Caco-2 (cell line): Measurements from ENCODE around the gene REPS2. TPM values are rescaled to one million over a fixed set of nuclear protein-coding genes. Genes with fewer than 3 reads are reported as not detected.

Source experiments
- BruUV-seq: library from RNA; stranded (reverse); fragments of 400-500 nt; replicated peaks from 2 replicates; lab custom pipeline; 2021; lab: Mats Ljungman, UMichigan
- CTCF ChIA-PET: fragments of 300-600 bp; sonication (Branson Sonifier 250); formaldehyde crosslinking; loops from one replicate; lab custom pipeline; 2022; ENCODE audit warnings: antibody characterized with exemption; lab: Charles Lee
- POLR2A ChIA-PET: fragments of 300-600 bp; sonication (Branson Sonifier 250); formaldehyde crosslinking; loops from one replicate; lab custom pipeline; 2022; ENCODE audit warnings: antibody characterized with exemption; lab: Charles Lee
- DNase-seq, 2 experiments: peaks; one replicate each; pipeline versions ENCODE4 v3.0.0 to v3.0.0-alpha.2; 2020 to 2022
- H3K27me3 ChIP-seq: replicated peaks from 2 replicates; pipeline ENCODE4 v1.6.0; 2011; ENCODE audit warnings: low read length; ENCODE audit not compliant: control insufficient read depth, insufficient read depth
- H3K36me3 ChIP-seq: 2 replicates; pipeline ENCODE4 v1.5.1; 2011; ENCODE audit warnings: low read length; ENCODE audit not compliant: control insufficient read depth, insufficient read depth
- H3K4me1 ChIP-seq: fragments of 250-450 bp; sonication (Bioruptor Pico); 2 replicates; pipeline ENCODE4 v1.5.1; 2020; ENCODE audit warnings: mild to moderate bottlenecking
- H3K4me3 ChIP-seq: 2 replicates; pipeline ENCODE4 v1.5.1; 2011; ENCODE audit warnings: low read depth, mild to moderate bottlenecking, control low read depth, low read length
- H3K9me3 ChIP-seq: fragments of 250-450 bp; sonication (Bioruptor Pico); 2 replicates; pipeline ENCODE4 v1.5.1; 2020; ENCODE audit warnings: mild to moderate bottlenecking, moderate library complexity
- H3K27ac Mint-ChIP-seq: one replicate; pipeline ENCODE4 v1.8.0; 2022; ENCODE audit warnings: mixed read lengths; ENCODE audit not compliant: unreplicated experiment
- H3K27me3 Mint-ChIP-seq: one replicate; pipeline ENCODE4 v1.8.0; 2022; ENCODE audit warnings: mixed read lengths; ENCODE audit not compliant: insufficient read depth, unreplicated experiment
- H3K36me3 Mint-ChIP-seq: one replicate; pipeline ENCODE4 v1.8.0; 2022; ENCODE audit warnings: mild to moderate bottlenecking, mixed read lengths; ENCODE audit not compliant: insufficient read depth, unreplicated experiment
- H3K4me1 Mint-ChIP-seq: one replicate; pipeline ENCODE4 v1.8.0; 2022; ENCODE audit warnings: low read depth, mixed read lengths; ENCODE audit not compliant: unreplicated experiment
- H3K4me3 Mint-ChIP-seq: one replicate; pipeline ENCODE4 v1.8.0; 2022; ENCODE audit warnings: mild to moderate bottlenecking, moderate library complexity, mixed read lengths; ENCODE audit not compliant: unreplicated experiment
- H3K9me3 Mint-ChIP-seq: one replicate; pipeline ENCODE4 v1.8.0; 2022; ENCODE audit warnings: mixed read lengths; ENCODE audit not compliant: unreplicated experiment
- intact Hi-C: fragments of 100-400 bp; cut with micrococcal nuclease; formaldehyde crosslinking; loops from one replicate; pipeline ENCODE4 v1.10.0; 2022; ENCODE audit not compliant: unreplicated experiment
- total RNA-seq: library from RNA; stranded (reverse); gene quantifications from 2 replicates; pipeline ENCODE4 v1.2.3, GENCODE V29; 2022
- TF ChIP-seq, protein P1 (sequence below), 2 experiments: fragments of 200-600 bp in 1 of 2; IDR thresholded peaks; 1 replicate in 1 of 2; 2 replicates in 1 of 2; pipeline versions ENCODE4 v1.5.1 to v1.8.0; 2011 to 2022; ENCODE audit warnings: antibody characterized with exemption in 1 of 2, control low read depth in 1 of 2, inconsistent platforms in 1 of 2, low read depth in 1 of 2, low read length in 1 of 2, mild to moderate bottlenecking in 1 of 2, moderate library complexity in 1 of 2; ENCODE audit not compliant: insufficient read depth in 1 of 2, severe bottlenecking in 1 of 2, unreplicated experiment in 1 of 2

Gene REPS2
- total RNA-seq, 1 experiment from 2014 or later, result 0.86 TPM

DNA sequence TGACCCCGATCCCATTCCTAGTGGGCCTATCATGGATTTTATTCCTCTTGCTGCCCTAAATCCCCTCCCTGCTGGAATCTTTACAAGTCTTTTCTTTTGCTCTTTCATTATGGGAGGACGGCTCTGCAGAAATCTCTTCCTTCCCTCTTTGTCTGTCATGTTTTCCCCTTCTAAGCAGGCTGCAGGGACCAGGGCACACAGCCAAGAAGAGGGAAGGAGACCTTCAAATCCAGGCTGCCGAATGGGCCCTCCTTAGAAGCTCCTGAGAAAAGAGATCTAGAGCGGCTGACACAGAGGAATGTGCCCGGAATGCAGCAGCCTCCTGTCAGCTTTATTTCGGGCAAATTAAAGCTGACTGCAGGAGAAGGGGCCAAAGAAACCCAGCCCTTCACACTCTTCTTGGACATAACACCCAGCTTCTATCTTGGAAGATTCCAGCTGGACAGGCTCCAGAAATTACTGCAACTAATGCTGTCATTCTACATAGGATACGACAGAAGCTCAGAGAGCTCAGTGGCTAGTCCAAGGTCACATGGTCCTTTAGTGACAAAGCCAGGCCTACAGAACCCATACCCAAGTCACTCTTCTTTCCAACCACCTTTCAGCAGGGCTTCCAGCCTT lies 240.8 kb downstream of the REPS2 start:
- H3K4me3 ChIP-seq, result no peak overlapping the region
- H3K4me1 ChIP-seq, result no peaks in the 10 kb centered on the region
- H3K9me3 ChIP-seq, result no peaks in the 10 kb centered on the region
- Mint-ChIP-seq H3K9me3 (peaks cover 9% of the 10 kb centered on the region), H3K36me3 (no peaks in the 10 kb centered on the region), H3K27ac (no peak overlapping the region), H3K4me1 (no peaks in the 10 kb centered on the region), H3K27me3 (peaks cover 3% of the 10 kb centered on the region), H3K4me3 (no peak overlapping the region)
- TF ChIP-seq, protein P1, sequence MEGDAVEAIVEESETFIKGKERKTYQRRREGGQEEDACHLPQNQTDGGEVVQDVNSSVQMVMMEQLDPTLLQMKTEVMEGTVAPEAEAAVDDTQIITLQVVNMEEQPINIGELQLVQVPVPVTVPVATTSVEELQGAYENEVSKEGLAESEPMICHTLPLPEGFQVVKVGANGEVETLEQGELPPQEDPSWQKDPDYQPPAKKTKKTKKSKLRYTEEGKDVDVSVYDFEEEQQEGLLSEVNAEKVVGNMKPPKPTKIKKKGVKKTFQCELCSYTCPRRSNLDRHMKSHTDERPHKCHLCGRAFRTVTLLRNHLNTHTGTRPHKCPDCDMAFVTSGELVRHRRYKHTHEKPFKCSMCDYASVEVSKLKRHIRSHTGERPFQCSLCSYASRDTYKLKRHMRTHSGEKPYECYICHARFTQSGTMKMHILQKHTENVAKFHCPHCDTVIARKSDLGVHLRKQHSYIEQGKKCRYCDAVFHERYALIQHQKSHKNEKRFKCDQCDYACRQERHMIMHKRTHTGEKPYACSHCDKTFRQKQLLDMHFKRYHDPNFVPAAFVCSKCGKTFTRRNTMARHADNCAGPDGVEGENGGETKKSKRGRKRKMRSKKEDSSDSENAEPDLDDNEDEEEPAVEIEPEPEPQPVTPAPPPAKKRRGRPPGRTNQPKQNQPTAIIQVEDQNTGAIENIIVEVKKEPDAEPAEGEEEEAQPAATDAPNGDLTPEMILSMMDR (IDR thresholded peaks at IDR 0.05; ENCODE audit: insufficient read depth in 1 of 2, low read depth in 1 of 2, low read length in 1 of 2, severe bottlenecking in 1 of 2, unreplicated experiment in 1 of 2), result no peak
- POLR2A ChIA-PET, result no interaction called here
- no TSS peak for BruUV-seq
- intact Hi-C loops, result no loop called here
- H3K27me3 ChIP-seq, result no peaks in the 10 kb centered on the region
- CTCF ChIA-PET, result no interaction called here
- no peak for DNase-seq
- H3K36me3 ChIP-seq, result no peaks in the 10 kb centered on the region

DNA sequence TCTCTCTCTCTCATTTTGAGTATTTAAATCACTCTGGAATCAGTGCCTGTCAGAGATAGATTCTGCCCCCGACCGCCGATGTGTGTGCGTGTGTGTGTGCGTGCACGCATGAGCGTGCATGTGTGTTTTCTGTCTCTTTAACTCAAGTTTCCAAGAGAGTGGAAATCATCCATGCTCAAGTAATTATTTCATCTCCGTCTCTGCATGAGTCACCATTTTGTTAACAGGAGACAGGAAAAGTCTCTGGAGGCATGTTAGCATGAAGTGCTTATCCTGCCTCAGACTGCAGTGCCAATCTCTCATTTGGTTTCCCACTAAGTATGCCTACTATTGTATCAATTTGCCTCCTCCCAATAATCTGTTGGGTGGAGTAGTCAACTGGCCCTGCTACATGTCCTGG lies 245.6 kb downstream of the REPS2 start:
- Mint-ChIP-seq H3K27me3 (peaks cover 8% of the 10 kb centered on the region), H3K36me3 (no peaks in the 10 kb centered on the region), H3K27ac (no peak overlapping the region), H3K9me3 (peaks cover 9% of the 10 kb centered on the region), H3K4me3 (no peak overlapping the region), H3K4me1 (no peaks in the 10 kb centered on the region)
- H3K36me3 ChIP-seq, result no peaks in the 10 kb centered on the region
- TF ChIP-seq, protein P1 (IDR thresholded peaks at IDR 0.05; ENCODE audit: insufficient read depth in 1 of 2, low read depth in 1 of 2, low read length in 1 of 2, severe bottlenecking in 1 of 2, unreplicated experiment in 1 of 2), result no peak
- POLR2A ChIA-PET, result no interaction called here
- no peak for DNase-seq
- H3K4me1 ChIP-seq, result no peaks in the 10 kb centered on the region
- BruUV-seq, result no TSS peak
- no peak overlapping the region for H3K4me3 ChIP-seq
- H3K9me3 ChIP-seq, result no peaks in the 10 kb centered on the region
- intact Hi-C loops, result no loop called here
- H3K27me3 ChIP-seq, result no peaks in the 10 kb centered on the region
- CTCF ChIA-PET, result no interaction called here

Other genes starting within 250 kb of the REPS2 start
- 20.7 and 22.3 TPM in 2 replicates for gene CTPS2, start 234.0 kb upstream of the REPS2 start, total RNA-seq
- gene SYAP1, start 227.0 kb upstream of the REPS2 start, total RNA-seq, result 32.8 and 35.7 TPM in 2 replicates
- gene TXLNG, start 160.2 kb upstream of the REPS2 start, total RNA-seq, result 18.2 and 18.3 TPM in 2 replicates
- gene RBBP7, start 76.3 kb upstream of the REPS2 start, total RNA-seq, result 129 and 131 TPM in 2 replicates